ENCODE measurements around the gene PDE6A. TPM values are rescaled to one million over a fixed set of nuclear protein-coding genes. Genes with fewer than 3 reads are reported as not detected.

Gene PDE6A
- total RNA-seq, 1 donor from 2014 or later, result 0.07 TPM

GRCh38 chr5:149938279-149938678, 6.3 kb downstream of the PDE6A start:
- H3K4me3 Mint-ChIP-seq (ENCODE audit: low read depth), result no peak overlapping the region
- peaks cover 38% of the 10 kb centered on the region for H3K4me1 Mint-ChIP-seq (ENCODE audit: low read depth)
- H3K36me3 Mint-ChIP-seq (ENCODE audit: insufficient read depth), result no peaks in the 10 kb centered on the region
- H3K27me3 Mint-ChIP-seq, result no peaks in the 10 kb centered on the region
- H3K27ac Mint-ChIP-seq, result no peak overlapping the region
- H3K9me3 Mint-ChIP-seq (ENCODE audit: low read depth), result no peaks in the 10 kb centered on the region
- DNase-seq (ENCODE audit: low spot score, unreplicated experiment), result no peak
- TF ChIP-seq CTCF (IDR thresholded peaks at IDR 0.05; ENCODE audit: unreplicated experiment), result no peak

- Mint-ChIP-seq H3K36me3 (ENCODE audit: insufficient read depth) (no peaks in the 10 kb centered on the region), H3K27ac (no peak overlapping the region), H3K4me1 (ENCODE audit: low read depth) (peaks cover 32% of the 10 kb centered on the region), H3K4me3 (ENCODE audit: low read depth) (no peak overlapping the region), H3K27me3 (no peaks in the 10 kb centered on the region), H3K9me3 (ENCODE audit: low read depth) (no peaks in the 10 kb centered on the region)
- no peak for DNase-seq (ENCODE audit: low spot score, unreplicated experiment)
- TF ChIP-seq CTCF (IDR thresholded peaks at IDR 0.05; ENCODE audit: unreplicated experiment), result no peak
Observed at GRCh38 chr5:149937610-149938009, 7.0 kb downstream of the PDE6A start.

- no peak for DNase-seq (ENCODE audit: low spot score, unreplicated experiment)
- Mint-ChIP-seq H3K9me3 (ENCODE audit: low read depth) (no peaks in the 10 kb centered on the region), H3K27ac (no peak overlapping the region), H3K4me1 (ENCODE audit: low read depth) (peaks cover 24% of the 10 kb centered on the region), H3K4me3 (ENCODE audit: low read depth) (no peak overlapping the region), H3K27me3 (peaks cover 8% of the 10 kb centered on the region), H3K36me3 (ENCODE audit: insufficient read depth) (no peaks in the 10 kb centered on the region)
- TF ChIP-seq CTCF (IDR thresholded peaks at IDR 0.05; ENCODE audit: unreplicated experiment), result no peak
Observed at GRCh38 chr5:149936700-149937091, 7.9 kb downstream of the PDE6A start.

- DNase-seq (ENCODE audit: low spot score, unreplicated experiment), result no peak
- Mint-ChIP-seq H3K4me1 (ENCODE audit: low read depth) (peaks cover 18% of the 10 kb centered on the region), H3K27ac (no peak overlapping the region), H3K27me3 (peaks cover 10% of the 10 kb centered on the region), H3K9me3 (ENCODE audit: low read depth) (no peaks in the 10 kb centered on the region), H3K36me3 (ENCODE audit: insufficient read depth) (no peaks in the 10 kb centered on the region), H3K4me3 (ENCODE audit: low read depth) (no peak overlapping the region)
- no peak for TF ChIP-seq CTCF (IDR thresholded peaks at IDR 0.05; ENCODE audit: unreplicated experiment)
Observed at GRCh38 chr5:149936044-149936699, 8.4 kb downstream of the PDE6A start.

GRCh38 chr5:149935431-149935901, 9.1 kb downstream of the PDE6A start:
- Mint-ChIP-seq H3K27ac (no peak overlapping the region), H3K4me1 (ENCODE audit: low read depth) (peaks cover 12% of the 10 kb centered on the region), H3K36me3 (ENCODE audit: insufficient read depth) (no peaks in the 10 kb centered on the region), H3K9me3 (ENCODE audit: low read depth) (no peaks in the 10 kb centered on the region), H3K4me3 (ENCODE audit: low read depth) (no peak overlapping the region), H3K27me3 (peaks cover 14% of the 10 kb centered on the region)
- no peak for TF ChIP-seq CTCF (IDR thresholded peaks at IDR 0.05; ENCODE audit: unreplicated experiment)
- no peak for DNase-seq (ENCODE audit: low spot score, unreplicated experiment)
